T-helper 2 cell treated with Interferon-gamma antibody and Interleukin-4, amounts not matched to agents 5 μg/mL and 100 μg/mL, for 36 hours (primary cell): ENCODE measurements around the gene CATSPER4.

Source experiments
- DNase-seq: peaks from one replicate; pipeline ENCODE4 v3.0.0; 2021; ENCODE audit warnings: low spot score
- H3K27ac Mint-ChIP-seq: one replicate; pipeline ENCODE4 v1.8.0; 2021; ENCODE audit warnings: mild to moderate bottlenecking, mixed read lengths
- H3K27me3 Mint-ChIP-seq: one replicate; pipeline ENCODE4 v1.8.0; 2021; ENCODE audit warnings: low read depth, mixed read lengths
- H3K36me3 Mint-ChIP-seq: one replicate; pipeline ENCODE4 v1.8.0; 2021; ENCODE audit warnings: low read depth, mixed read lengths
- H3K4me1 Mint-ChIP-seq: one replicate; pipeline ENCODE4 v1.8.0; 2021; ENCODE audit warnings: low read depth, mixed read lengths
- H3K4me3 Mint-ChIP-seq: one replicate; pipeline ENCODE4 v1.8.0; 2022; ENCODE audit warnings: mild to moderate bottlenecking, moderate library complexity, mixed read lengths
- H3K9me3 Mint-ChIP-seq: one replicate; pipeline ENCODE4 v1.8.0; 2021; ENCODE audit warnings: mixed read lengths

Gene CATSPER4

DNA sequence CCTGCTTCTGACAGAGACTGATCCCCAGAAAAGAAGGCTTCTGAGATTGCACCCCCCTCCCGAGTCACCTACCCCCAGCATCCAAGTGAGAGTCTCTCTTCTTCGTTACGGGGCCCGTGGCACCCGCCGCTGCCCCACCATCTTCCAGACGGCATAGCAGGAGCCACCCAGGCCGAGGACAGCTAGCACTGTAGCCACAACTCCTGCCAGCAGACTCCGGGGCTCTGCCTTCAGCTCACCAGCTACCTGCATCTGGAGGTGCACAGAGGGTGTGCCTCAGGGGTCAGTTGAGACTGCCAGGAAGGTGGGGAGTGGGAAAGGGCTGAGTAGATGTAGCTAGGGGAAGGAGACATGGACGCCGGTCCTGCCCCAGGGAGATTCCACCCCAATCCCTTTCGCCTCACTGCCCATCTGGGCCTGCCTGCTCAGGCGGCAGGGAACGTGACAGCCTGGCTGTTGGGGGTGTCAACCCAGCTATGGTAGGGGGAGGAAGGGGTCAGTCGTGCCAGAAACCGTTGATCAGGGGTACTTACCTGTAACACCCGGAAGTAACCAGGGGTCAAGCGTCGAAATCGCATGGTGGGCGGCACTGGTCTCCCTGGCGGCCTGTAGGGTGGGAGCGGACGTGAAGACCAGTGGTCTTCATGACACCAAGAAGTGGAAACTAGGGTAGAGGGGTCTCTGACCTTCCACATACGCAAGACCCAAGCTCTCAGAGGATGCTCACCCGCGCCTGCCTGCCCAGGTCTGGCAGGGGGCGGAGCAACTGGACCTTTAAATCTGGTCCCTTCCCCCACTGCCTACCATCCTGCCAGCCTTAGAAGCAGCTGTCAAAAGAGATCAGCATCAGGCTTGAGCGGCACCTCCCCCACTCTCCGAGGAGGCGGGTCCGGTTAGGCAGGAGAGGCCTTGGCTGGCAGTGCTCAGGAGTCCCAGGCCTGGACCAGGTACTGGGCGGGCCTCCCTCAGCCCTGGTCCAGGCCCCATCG, 19.0 kb upstream of the CATSPER4 start, which contains the start of gene ZNF593OS:
TSS of gene ZNF593OS (minus strand) at position 749 of the 989 bp plus-strand sequence. CDS start at position 578, 171 bp downstream.
- peak within 1 kb of the TSS; percentile 90 for H3K4me3 Mint-ChIP-seq
- no peaks in the 10 kb centered on the region for H3K9me3 Mint-ChIP-seq
- peak within 1 kb of the TSS; percentile 68 for H3K27ac Mint-ChIP-seq
- H3K27me3 Mint-ChIP-seq = peaks cover 5% of the 10 kb centered on the region
- no peak for DNase-seq
- peaks cover 11% of the 10 kb centered on the region for H3K4me1 Mint-ChIP-seq
- H3K36me3 Mint-ChIP-seq = no peaks in the 10 kb centered on the region

- H3K4me1 Mint-ChIP-seq = peaks cover 2% of the 10 kb centered on the region
- no peak for DNase-seq
- no peaks in the 10 kb centered on the region for H3K27me3 Mint-ChIP-seq
- H3K4me3 Mint-ChIP-seq = no peak overlapping the region
- no peak overlapping the region for H3K27ac Mint-ChIP-seq
- H3K36me3 Mint-ChIP-seq = no peaks in the 10 kb centered on the region
- no peaks in the 10 kb centered on the region for H3K9me3 Mint-ChIP-seq
Measured at GRCh38 chr1:26175346-26175745, 15.1 kb upstream of the CATSPER4 start.

DNA sequence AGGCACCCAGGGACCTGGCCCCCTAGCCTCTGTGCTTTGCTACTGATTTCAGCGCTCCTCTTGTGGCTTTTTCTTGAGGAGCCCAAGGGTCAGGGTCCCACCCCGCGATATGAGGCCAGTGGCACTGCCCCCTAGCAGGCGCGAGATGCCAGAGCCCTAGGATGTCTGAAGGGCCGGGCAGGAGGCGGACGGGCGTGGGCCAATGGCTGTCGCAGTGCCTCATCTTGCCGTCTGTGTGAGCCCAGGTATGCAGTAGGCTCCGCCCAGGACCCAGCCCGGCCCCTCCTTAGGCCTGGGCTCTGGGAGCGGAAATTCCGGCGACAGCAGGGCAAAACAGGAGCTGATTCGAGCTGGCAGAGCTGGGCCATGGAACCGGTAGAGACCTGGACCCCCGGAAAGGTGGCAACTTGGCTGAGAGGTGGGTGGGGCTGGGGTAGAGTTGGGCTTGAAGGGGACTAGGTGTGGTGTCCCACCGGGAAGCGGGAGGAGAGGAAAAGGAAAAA, 13.2 kb upstream of the CATSPER4 start, which contains the start of gene CNKSR1:
TSS of gene CNKSR1 (plus strand) at position 310 of the 503 bp plus-strand sequence. CDS start at position 367, 57 bp downstream.
- Mint-ChIP-seq H3K4me3 (peak within 1 kb of the TSS; percentile 59), H3K36me3 (no peaks in the 10 kb centered on the region), H3K4me1 (no peaks in the 10 kb centered on the region), H3K9me3 (no peaks in the 10 kb centered on the region), H3K27me3 (no peaks in the 10 kb centered on the region), H3K27ac (no peak within 1 kb of the TSS)
- no peak for DNase-seq

DNA sequence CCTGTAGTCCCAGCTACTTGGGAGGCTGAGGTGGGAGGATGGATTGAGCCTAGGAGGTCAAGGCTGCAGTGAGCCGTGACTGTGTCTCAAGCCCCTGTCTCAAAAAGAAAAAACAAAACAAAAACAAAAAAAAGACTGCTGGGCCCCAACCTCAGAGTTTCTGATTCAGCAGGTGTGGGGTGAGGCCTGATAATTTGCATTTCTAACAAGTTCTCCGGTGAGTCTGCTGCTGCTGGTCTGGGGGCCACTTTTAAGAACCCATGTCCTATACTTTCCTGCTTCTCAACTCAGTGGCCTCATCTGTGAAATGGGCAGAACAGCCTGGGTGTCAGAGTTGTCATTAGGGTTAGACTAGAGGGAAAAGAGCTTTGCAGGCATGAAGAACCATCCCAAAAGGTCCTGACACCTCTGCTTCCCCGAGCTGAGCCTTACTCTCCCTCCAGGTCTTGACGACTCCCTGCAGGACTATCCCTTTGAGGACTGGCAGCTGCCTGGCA, 10.3 kb upstream of the CATSPER4 start:
- Mint-ChIP-seq H3K4me1 (no peaks in the 10 kb centered on the region), H3K27ac (no peak overlapping the region), H3K9me3 (no peaks in the 10 kb centered on the region), H3K4me3 (no peak overlapping the region), H3K27me3 (no peaks in the 10 kb centered on the region), H3K36me3 (no peaks in the 10 kb centered on the region)
- DNase-seq = no peak

DNA sequence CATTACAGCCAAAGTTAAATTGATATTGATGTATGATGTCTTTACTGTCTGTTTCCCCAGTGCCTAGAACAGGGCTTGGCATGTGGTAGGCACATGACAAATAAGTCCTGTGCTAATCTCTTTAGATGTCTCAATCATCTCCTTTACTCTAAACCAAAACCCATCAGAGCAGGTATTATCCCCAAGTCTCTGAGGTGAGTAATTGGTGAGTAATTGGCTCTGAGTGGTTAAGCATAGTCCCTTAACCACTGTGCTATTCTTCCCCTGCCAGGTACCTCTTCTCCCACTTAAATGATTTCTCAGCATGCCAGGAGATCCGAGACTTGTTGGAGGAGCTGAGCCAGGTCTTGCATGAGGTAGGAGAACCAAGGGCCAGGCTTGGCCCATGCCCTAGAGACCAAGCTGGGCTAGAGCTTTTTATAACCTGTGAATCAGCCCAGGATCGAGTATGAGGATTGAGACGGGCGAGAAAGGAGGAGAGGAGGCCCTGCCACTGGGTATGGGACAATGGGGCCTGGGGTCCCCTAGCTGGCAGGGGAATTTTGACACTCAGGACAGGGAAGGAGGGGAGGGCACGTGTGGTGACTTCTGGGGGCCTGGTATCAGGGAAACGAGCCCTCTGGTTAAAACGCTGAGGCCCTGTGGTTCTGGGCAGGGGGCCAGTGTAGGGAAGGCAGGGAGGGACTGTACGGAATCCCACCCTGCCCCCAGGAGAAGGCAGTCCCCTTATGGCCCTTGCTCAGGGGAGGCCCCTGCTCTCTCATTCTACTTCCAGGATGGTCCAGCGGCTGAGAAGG, 8.6 kb upstream of the CATSPER4 start:
- no peaks in the 10 kb centered on the region for H3K27me3 Mint-ChIP-seq
- no peak overlapping the region for H3K4me3 Mint-ChIP-seq
- H3K27ac Mint-ChIP-seq = no peak overlapping the region

GRCh38 chr1:26182383-26182696, 8.1 kb upstream of the CATSPER4 start:
- Mint-ChIP-seq H3K4me3 (no peak overlapping the region), H3K36me3 (no peaks in the 10 kb centered on the region), H3K27me3 (no peaks in the 10 kb centered on the region), H3K9me3 (no peaks in the 10 kb centered on the region), H3K4me1 (no peaks in the 10 kb centered on the region), H3K27ac (no peak overlapping the region)
- no peak for DNase-seq

More for the DNA sequence above, 8.6 kb upstream of the CATSPER4 start:
- no peak for DNase-seq
- Mint-ChIP-seq H3K9me3 (no peaks in the 10 kb centered on the region), H3K4me1 (no peaks in the 10 kb centered on the region), H3K36me3 (no peaks in the 10 kb centered on the region)

GRCh38 chr1:26184086-26184485, 6.3 kb upstream of the CATSPER4 start:
- no peak overlapping the region for H3K4me3 Mint-ChIP-seq
- H3K4me1 Mint-ChIP-seq = no peaks in the 10 kb centered on the region
- no peaks in the 10 kb centered on the region for H3K36me3 Mint-ChIP-seq
- no peak for DNase-seq
- H3K27me3 Mint-ChIP-seq = no peaks in the 10 kb centered on the region
- no peak overlapping the region for H3K27ac Mint-ChIP-seq
- no peaks in the 10 kb centered on the region for H3K9me3 Mint-ChIP-seq

DNA sequence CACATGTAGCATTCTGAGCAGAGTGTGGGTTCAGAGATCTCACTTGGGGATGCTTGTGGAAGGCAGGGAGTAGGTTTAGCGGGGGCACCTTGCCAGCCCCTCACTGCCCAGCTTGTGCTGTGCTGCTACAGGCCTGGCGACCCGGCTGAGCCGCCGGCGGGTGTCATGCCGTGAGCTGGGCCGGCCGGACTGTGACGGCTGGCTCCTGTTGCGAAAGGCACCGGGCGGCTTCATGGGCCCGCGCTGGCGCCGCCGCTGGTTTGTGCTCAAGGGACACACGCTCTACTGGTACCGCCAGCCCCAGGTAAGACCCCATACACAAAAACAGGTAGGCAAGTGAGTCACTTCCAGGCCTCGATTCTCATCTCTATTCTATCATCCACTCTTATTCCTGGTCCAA, 5.5 kb upstream of the CATSPER4 start:
- Mint-ChIP-seq H3K36me3 (no peaks in the 10 kb centered on the region), H3K4me1 (no peaks in the 10 kb centered on the region), H3K4me3 (no peak overlapping the region), H3K27me3 (no peaks in the 10 kb centered on the region), H3K9me3 (no peaks in the 10 kb centered on the region), H3K27ac (no peak overlapping the region)
- DNase-seq = no peak

- no peaks in the 10 kb centered on the region for H3K36me3 Mint-ChIP-seq
- H3K27me3 Mint-ChIP-seq = no peaks in the 10 kb centered on the region
- no peak overlapping the region for H3K27ac Mint-ChIP-seq
- no peaks in the 10 kb centered on the region for H3K9me3 Mint-ChIP-seq
- no peak overlapping the region for H3K4me3 Mint-ChIP-seq
- peaks cover 10% of the 10 kb centered on the region for H3K4me1 Mint-ChIP-seq
- no peak for DNase-seq
Measured at GRCh38 chr1:26187882-26188281, 2.5 kb upstream of the CATSPER4 start.

- H3K27ac Mint-ChIP-seq = no peak overlapping the region
- peaks cover 11% of the 10 kb centered on the region for H3K4me1 Mint-ChIP-seq
- DNase-seq = no peak
- no peaks in the 10 kb centered on the region for H3K9me3 Mint-ChIP-seq
- H3K36me3 Mint-ChIP-seq = no peaks in the 10 kb centered on the region
- no peaks in the 10 kb centered on the region for H3K27me3 Mint-ChIP-seq
- H3K4me3 Mint-ChIP-seq = no peak overlapping the region
Measured at GRCh38 chr1:26188477-26188876, 1.9 kb upstream of the CATSPER4 start.

- Mint-ChIP-seq H3K27me3 (no peaks in the 10 kb centered on the region), H3K36me3 (no peaks in the 10 kb centered on the region), H3K9me3 (no peaks in the 10 kb centered on the region), H3K4me1 (peaks cover 15% of the 10 kb centered on the region), H3K4me3 (no peak overlapping the region), H3K27ac (no peak overlapping the region)
- DNase-seq = no peak
Measured at GRCh38 chr1:26189331-26189730, 1.1 kb upstream of the CATSPER4 start.

DNA sequence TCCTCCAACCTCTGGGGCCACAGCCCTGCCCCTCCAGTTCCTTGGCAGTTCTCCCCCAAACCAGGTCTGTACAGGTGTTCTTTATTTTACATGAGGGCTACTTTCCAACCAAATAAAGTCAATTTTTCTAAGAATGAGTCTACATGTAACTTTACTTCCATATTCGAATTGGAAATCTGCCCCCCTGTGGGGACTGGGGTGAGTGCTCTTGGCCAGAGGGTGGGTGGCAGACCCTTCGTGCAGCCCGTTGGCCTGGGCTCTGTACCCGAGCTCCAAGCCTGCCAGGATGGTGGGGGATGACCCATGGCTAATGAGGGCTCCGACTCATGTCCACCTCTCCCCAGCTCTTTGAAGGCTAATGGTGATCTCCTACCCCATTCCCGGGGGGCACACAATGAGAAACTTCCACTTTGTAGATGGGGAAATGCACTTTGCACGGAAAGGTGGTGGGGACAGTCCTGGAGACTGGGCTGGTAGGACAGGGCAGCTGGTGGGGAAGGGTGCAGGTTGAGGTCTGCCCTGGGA, 589 bp upstream of the CATSPER4 start:
- H3K27ac Mint-ChIP-seq = no peak overlapping the region

DNA sequence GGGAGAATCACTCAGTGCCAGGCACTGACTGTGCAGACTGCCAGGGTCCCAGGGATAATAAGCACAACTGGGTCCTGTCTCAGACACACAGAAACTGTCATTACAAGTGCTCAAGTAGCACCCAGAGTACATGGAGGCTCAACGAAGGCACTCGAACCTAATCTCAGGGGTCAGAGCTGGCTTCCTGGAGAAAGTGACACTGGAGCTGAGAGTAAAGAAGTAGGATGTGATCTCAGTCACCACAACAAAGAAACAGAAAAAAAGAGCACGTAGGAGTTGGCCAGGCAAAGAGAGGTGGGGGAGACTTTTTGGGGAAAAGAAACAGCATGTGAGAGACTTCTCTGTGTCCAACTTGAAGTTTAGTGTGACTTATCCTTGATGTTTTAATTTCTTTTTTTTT, 1.3 kb downstream of the CATSPER4 start:
- Mint-ChIP-seq H3K9me3 (no peaks in the 10 kb centered on the region), H3K4me3 (peak overlapping the region; percentile 44), H3K4me1 (peaks cover 15% of the 10 kb centered on the region), H3K27ac (peak overlapping the region; percentile 52), H3K36me3 (no peaks in the 10 kb centered on the region), H3K27me3 (no peaks in the 10 kb centered on the region)
- peak; percentile 29 for DNase-seq

More for the DNA sequence above, 589 bp upstream of the CATSPER4 start:
- no peaks in the 10 kb centered on the region for H3K36me3 Mint-ChIP-seq
- no peaks in the 10 kb centered on the region for H3K27me3 Mint-ChIP-seq
- DNase-seq = no peak
- H3K9me3 Mint-ChIP-seq = no peaks in the 10 kb centered on the region
- H3K4me3 Mint-ChIP-seq = no peak overlapping the region
- peaks cover 15% of the 10 kb centered on the region for H3K4me1 Mint-ChIP-seq
